Heart left ventricle (tissue), 13 donors: ENCODE data around the gene MT2A.

Source experiments
- POLR2A ChIP-seq, 2 donors: fragments of 450-650 bp; IDR thresholded peaks; one replicate each; pipeline ENCODE4 v1.6.1; 2017; ENCODE audit warnings: antibody characterized with exemption in 2 of 2, mild to moderate bottlenecking in 2 of 2, moderate library complexity in 2 of 2
- TF ChIP-seq, protein P1 (sequence below), 12 donors: fragments of 200-600 bp; sonication (generic) in 4 of 12; IDR thresholded peaks; one replicate each; pipeline versions ENCODE4 v1.5.0 to v1.8.0; 2018 to 2022; ENCODE audit warnings: antibody characterized with exemption in 12 of 12, mild to moderate bottlenecking in 5 of 12
- donor health status: ischemic (EF 13 %, LVEDD 7.1; RV severe dilation, severe dysfunction).
- donor health status: DM: no; HTN: yes; CAD: no.
- donor health status: DM: no; HTN: no; CAD: no.
- donor health status: ischemic (EF 25% LVEDD 6.9; RV normal size, moderate dysfunction).
- donor health status: ischemic (EF 25% LVEDD 5.7; RV mildly dilated, moderate dysfunction).
- donor health status: ischemic (EF 35%, LVEDD 5.7; RV mildly dilated, moderate dysfunction).
- donor health status: nonischemic (EF 11% LVEDD 7.7; RV severe dilation, severe dysfunction).
- donor health status: DM: yes; HTN: yes; CAD: no.
- donor health status: PGD.
- donor health status: ischemic (EF 29% LVEDD 5.4; RV normal size, mild dysfunction).
- donor health status: nonischemic (EF 23%, LVEDD 6.1; RV moderate dilation, normal function).

DNA sequence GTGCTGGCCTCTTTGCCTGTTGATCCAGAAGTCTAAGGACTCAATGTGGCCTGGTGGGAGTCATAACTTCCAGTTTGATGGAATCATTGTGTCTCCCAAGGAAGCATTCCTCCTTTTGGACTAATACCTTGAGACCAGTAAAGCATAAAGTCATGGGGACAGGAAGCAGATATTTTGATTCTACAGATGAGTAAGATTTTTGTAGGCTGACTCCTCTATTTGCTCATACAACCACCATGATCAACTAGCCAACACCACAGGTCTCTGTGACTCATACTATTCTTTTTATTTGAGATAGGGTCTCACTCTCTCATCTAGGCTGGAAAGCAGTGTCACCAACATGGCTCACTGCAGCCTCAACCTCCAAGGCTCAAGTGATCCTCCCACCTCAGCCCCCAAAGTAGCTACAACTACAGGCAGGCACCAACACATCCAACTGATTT, 6.2 kb downstream of the MT2A start:
- TF ChIP-seq, protein P1, sequence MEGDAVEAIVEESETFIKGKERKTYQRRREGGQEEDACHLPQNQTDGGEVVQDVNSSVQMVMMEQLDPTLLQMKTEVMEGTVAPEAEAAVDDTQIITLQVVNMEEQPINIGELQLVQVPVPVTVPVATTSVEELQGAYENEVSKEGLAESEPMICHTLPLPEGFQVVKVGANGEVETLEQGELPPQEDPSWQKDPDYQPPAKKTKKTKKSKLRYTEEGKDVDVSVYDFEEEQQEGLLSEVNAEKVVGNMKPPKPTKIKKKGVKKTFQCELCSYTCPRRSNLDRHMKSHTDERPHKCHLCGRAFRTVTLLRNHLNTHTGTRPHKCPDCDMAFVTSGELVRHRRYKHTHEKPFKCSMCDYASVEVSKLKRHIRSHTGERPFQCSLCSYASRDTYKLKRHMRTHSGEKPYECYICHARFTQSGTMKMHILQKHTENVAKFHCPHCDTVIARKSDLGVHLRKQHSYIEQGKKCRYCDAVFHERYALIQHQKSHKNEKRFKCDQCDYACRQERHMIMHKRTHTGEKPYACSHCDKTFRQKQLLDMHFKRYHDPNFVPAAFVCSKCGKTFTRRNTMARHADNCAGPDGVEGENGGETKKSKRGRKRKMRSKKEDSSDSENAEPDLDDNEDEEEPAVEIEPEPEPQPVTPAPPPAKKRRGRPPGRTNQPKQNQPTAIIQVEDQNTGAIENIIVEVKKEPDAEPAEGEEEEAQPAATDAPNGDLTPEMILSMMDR (IDR thresholded peaks at IDR 0.05) = no peak
- TF ChIP-seq POLR2A (IDR thresholded peaks at IDR 0.05) = no peak
